HG03039 (cell line): ENCODE measurements around the gene LENG9.

ENCODE experiments used
- ATAC-seq: cut with Tn5 transposase; IDR thresholded peaks from one replicate; pipeline ENCODE4 v1.9.1; 2021; ENCODE audit warnings: mild to moderate bottlenecking, moderate library complexity; ENCODE audit not compliant: unreplicated experiment

The LENG9 gene

DNA sequence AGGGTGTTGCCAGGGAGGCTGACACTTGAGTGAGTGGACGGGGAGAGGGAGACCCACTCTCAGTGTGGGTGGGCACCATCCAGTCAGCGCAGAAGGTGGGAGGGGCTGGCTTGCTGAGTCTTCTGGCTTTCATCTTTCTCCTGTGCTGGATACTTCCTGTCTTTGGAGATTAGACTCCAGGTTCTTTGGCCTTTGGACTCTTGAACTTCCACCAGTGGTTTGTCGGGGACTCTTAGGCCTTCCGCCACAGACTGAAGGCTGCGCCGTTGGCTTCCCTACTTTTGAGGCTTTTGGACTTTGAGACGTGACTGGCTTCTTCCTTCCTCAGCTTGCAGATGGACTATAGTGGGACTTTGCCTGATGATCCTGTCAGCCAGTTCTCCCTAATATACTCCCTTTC lies 18.8 kb downstream of the LENG9 start:
- ATAC-seq: no peak

DNA sequence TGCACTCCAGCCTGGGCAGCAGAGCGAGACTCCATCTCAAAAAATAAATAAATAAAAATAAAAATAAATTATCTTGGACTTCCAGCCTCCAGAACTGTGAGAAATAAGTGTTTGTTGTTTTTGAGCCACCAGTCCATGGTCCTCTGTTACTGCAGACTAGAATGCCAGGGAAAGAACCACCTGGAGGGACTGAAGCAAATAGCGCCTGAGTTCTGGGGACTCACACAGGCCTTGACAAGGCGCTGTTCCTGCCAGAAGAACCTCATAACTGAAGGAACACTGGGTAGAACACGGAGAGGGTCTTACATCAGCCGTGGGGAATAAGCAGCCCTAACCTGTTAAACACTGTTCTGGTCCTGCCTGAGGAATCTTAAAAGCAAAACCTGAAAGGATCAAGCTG lies 22.9 kb downstream of the LENG9 start:
- ATAC-seq: no peak

- ATAC-seq: no peak
Observed at GRCh38 chr19:54439174-54439851, 24.3 kb downstream of the LENG9 start.

DNA sequence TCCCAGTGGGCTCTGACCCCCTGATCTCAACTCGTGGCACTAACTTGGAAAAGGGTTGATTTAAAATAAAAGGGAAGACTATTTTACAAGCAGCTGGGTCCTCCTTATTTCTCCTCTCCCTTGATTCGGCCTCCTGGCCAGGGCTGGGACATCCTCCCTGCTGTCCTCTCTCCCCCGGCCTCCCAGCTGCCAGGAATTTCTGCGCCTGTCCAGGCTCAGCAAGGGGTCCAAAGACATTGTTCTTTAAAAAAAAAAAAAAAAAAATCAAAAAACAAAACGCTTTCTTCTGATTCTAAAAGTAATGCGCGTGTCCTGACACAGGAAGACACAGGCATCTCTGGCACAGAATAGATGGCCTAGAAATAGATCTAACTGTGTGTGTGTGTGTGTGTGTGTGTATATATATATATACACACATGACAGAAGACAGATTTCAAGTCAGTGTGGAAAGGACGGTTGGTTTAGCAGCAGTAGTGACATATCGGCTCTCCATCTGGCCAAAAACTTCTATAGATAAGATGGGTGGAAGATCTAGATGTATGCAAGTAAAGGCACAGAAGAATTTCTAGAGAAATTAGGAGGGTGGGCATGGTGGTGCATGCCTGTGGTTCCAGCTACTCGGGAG lies 26.8 kb downstream of the LENG9 start:
- no peak for ATAC-seq

DNA sequence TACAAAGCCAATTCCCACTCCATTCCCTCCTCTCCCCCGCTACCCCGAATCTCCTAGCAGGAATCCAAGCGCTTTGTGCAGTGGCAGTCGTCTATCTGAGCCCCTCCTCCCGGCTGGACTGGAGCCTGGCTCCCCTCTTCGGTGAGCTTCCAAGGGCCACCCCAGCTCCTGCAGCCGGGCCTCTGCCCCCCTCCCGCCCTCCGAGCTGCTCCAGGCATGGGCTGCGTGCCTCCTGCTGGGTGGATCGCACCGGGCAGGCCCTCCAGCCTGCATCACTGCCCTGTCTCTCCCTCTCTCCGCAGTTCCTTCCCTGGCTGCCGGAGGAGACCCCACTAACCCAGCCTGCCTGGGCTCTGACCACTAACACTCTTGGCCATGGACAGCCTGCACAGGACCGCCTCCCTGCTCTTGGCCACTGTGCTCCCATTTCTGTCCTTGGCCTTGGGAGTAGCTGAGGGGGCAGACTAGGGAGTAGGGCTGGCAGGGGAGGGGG lies 27.5 kb downstream of the LENG9 start:
- no peak for ATAC-seq

GRCh38 chr19:54435551-54436016 lies 28.0 kb downstream of the LENG9 start:
- no peak for ATAC-seq

DNA sequence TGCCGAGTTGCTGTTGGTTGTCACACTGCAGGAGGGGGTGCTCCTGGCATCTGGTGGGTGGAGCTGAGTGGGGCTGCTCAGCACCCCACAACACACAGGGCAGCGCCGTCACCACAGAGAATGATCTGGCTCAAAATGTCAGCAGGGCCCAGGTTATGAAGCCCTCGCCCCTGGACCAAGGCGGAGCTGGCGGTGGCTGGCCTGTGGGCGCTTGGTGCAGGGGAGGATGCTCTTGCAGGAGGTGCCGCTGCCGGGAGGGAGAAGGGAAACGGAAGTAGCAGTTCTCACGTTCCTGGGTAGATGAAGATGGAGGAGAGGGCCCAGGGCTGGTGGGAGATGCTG lies 28.7 kb downstream of the LENG9 start:
- no peak for ATAC-seq

- no peak for ATAC-seq
Observed at GRCh38 chr19:54434112-54434872, 29.3 kb downstream of the LENG9 start.

DNA sequence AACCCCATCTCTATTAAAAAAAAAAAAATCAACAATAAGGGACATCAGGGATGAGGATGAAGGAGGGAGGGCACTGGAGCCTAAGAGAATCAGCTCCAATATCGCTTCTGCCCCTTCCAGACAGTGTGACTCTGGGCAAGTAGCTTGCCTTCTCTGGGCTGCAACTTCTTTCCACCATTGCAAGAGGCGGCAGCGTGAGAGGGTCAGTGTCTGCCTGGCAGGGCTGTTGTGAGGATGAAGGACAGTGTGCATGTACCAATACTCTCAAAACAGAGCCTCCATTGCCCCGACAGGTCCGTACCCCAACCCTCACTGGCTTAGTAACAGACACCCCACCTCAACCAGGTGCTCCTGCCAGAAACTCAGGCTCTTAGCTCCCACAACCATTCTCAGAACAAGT lies 29.9 kb downstream of the LENG9 start:
- no peak for ATAC-seq

GRCh38 chr19:54432144-54432738 lies 31.3 kb downstream of the LENG9 start:
- no peak for ATAC-seq

DNA sequence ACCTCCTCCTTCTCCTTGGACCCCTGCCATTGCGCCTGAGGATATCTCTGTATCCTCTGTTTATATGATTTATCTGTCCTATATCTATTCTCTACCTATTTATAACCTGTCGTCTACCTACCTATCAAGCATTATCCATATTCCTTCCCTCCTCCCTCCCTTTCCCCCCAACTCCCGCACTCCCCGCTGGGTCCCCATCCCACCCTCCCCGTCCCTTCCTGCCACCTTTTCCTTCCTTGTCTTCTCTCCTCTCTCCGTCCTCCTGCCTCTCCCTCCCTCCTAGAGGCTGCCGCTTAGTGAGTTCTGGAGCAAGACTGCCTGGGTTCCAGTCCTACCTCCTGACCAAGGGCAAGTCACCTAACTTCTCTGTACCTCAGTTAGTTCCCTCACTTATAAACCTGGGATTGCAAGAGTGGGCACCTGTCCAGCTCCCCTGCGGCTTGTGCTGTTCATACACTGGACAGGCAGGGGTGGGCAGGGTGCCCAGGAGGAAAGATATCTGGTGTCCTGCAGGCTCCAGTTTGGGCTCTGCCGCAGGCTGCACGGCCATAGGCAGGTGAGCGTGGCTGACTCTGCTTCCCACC lies 32.2 kb downstream of the LENG9 start:
- no peak for ATAC-seq

- ATAC-seq: no peak
Observed at GRCh38 chr19:54430306-54431254, 33.0 kb downstream of the LENG9 start.

DNA sequence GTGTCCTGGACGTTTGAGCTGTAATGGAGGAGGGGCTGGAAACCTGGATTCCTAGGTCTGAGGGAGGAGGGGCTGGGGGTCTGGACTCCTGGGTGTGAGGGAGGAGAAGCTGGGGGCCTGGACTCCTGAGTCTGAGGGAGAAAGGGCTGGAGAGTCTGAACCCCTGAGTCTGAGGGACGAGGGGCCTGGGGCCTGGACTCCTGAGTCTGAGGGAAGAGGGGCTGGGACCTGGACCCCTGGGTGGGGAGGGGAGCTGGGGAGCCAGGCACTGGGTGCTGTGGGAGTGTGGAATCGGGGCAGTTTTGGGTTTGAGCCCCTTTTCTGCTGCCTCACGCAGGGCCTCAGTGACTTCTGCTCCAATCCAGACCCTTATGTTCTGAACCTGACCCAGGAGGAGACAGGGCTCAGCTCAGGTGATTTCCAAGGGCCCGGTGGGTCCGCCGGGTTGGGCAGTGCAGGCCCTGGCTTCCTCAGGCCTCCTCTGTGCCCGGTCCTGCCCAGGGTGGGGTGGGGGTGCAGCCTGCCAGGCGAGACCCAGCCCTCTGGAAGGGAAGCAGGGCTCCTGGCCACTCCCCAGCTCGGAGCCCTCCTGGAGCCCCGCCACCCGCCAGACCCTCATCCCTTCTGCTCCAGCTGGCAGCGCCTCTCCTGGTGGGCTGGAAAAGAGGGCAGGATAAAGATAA lies 33.9 kb downstream of the LENG9 start:
- ATAC-seq: no peak

GRCh38 chr19:54429176-54429495 lies 34.4 kb downstream of the LENG9 start:
- no peak for ATAC-seq

GRCh38 chr19:54428323-54429175 lies 35.0 kb downstream of the LENG9 start:
- no peak for ATAC-seq

DNA sequence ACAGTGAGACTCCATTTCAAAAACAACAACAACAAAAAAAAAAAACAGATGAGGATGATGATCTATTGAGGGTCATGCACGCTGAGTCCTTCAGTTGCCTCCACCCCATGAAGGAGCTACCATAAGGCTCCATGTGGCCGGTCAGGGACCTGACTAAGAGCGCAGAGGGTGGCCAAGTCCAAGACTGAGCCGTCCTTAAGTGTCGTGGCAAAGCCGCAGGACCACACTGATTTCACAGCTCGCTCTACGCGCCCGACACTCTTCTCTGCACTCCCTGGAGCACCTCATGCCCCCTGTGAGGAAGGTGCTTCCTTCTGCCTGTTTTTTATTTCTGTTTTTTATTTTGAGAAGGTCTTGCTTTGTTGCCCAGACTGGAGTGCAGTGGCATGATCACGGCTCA lies 36.0 kb downstream of the LENG9 start:
- no peak for ATAC-seq

DNA sequence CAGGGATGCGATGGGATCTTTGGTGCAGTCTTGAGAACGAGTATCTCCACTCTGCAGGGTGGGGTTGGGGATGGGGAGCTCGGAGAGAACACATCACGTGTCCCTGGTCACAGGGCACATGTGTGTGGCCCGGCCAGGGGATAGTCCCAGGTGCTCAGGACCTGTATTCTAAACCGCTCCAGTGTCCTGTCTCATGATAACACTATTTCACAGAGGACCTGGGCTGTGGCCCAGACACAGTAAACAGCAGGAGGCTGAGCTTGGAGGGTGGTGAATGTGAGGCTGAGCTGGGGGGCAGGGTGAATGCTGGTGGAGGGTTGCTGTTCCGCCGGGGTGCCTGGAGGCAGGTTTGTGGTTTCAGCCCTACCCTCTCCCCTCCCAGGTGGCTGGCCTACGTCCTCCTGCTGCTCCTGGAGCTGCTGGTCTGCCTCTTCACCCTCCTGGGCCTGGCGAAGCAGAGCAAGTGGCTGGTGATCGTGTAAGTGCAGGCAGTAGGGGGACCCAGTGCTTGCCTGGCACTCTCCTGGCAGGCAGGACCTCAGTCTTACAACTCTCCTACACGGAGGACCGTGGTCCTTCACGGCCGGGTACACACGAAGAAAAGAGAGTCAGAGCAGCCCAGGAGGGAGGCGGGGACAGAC lies 37.2 kb downstream of the LENG9 start:
- ATAC-seq: no peak

- ATAC-seq: no peak
Observed at GRCh38 chr19:54425382-54425723, 38.2 kb downstream of the LENG9 start.
